Raji (cell line): ENCODE measurements around the gene STIM2.

Experiments
- POLR2A ChIP-seq: IDR thresholded peaks from 2 replicates; pipeline ENCODE4 v1.6.1; 2011; ENCODE audit warnings: low read depth, low read length, control low read depth; ENCODE audit not compliant: insufficient read depth

STIM2 gene

DNA sequence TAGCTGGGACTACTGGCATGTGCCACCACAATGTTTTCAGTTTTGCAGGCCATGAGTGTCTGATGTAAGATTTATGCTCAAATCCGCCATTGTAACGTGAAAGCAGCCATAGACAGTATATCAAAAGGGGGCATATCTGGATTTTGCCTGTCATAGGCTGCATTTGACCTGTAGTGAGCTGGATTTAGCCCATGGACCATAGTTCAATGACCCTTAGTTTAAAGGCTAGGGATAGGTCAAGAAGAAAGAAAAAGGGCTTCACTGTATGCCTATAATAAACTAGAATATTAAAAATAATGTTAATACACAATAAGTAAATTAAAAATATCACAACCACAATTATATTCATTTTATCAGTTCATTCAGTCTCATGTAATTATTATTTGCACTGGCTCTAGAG is 181.8 kb downstream of the STIM2 start:
- TF ChIP-seq POLR2A: no peak

DNA sequence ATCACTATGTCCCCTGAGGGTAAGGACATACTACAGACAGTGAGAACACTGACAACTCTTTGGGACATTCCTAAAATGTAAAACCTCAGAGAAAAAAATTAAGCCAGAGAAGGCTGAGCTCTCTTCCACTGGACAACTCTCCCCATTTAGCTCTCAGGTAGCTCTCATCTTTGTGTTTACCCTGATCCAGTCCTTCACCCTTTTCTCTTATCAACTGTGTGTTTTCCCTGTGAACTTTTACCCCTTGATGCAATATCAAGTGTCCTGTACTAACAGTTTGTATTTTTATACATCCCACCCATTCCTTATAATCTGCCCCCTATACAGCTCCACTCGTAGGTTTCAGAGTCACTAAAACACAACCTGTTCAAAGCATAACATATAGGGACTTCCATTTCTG is 182.6 kb downstream of the STIM2 start:
- no peak for TF ChIP-seq POLR2A

DNA sequence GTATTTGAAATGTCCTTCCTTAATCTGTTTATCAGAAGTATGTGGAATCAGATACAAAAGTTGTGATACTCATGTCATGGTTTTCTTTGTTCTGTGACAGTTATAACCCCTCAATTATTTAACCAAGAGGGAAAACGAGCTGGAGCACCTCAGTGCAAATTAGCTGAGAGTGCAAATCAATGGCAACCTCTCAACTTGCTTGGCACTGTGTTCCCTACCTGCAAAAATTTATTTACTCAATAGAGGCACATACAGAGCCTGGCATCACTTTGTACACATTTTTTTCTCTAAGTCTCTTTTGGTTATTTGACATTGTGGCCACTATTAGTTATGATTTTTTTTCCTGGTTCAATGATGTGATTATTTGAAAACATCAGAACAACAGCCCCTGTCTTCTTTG is 186.2 kb downstream of the STIM2 start:
- no peak for TF ChIP-seq POLR2A

- TF ChIP-seq POLR2A: no peak
These were observed 188.0 kb downstream of the STIM2 start for GRCh38 chr4:27048429-27049238.

DNA sequence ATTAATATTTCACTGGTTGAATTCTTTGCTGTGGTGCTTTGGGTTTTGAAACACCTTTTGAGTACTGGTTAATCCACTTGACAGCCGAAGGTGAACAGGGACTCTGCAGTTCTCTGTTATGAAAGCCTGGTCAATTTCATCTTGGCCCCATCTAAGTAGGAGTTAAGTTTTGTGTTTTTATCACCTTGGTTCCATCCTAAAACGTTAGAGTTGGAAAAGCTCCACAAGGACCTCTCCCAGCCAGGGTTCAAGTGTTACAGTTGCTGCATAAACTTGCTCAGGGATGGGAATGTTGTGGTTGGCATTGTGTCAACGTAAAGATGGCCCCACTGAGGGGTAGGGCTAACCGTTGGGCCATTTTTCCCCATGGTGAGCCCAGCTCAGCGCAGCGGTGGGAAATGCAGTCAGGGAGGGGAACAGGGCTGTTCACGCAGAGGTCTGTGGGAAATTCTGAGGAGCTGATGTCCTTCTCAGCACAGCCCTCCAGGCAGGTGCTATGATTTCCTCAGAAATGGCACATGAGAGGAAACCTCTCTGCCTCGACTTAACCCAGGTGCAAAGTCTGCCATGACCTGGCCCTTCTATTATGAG is 188.7 kb downstream of the STIM2 start:
- no peak for TF ChIP-seq POLR2A

- TF ChIP-seq POLR2A: no peak
These were observed 190.1 kb downstream of the STIM2 start for GRCh38 chr4:27050731-27051130.

- no peak for TF ChIP-seq POLR2A
These were observed 194.7 kb downstream of the STIM2 start for GRCh38 chr4:27055221-27055760.

GRCh38 chr4:27056281-27056680 is 195.6 kb downstream of the STIM2 start:
- no peak for TF ChIP-seq POLR2A

DNA sequence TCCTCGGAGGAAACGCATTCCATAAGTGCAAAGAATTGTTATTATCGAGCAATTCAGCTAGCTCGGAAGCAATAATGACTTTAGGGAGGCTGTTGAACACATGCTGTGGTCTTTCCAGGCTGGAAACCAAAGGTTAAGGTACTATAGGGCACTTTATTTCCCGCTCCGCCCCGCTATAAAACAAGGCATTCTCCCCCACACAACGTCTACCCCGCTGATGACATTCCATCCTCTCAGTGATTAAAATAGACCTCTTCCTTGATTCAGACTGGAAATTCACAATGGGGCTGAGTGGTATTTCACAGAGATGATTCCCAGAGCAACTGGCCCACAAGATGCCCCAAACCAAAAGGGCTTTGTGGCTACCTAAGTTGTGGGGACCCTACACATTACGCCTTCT is 196.4 kb downstream of the STIM2 start:
- no peak for TF ChIP-seq POLR2A

DNA sequence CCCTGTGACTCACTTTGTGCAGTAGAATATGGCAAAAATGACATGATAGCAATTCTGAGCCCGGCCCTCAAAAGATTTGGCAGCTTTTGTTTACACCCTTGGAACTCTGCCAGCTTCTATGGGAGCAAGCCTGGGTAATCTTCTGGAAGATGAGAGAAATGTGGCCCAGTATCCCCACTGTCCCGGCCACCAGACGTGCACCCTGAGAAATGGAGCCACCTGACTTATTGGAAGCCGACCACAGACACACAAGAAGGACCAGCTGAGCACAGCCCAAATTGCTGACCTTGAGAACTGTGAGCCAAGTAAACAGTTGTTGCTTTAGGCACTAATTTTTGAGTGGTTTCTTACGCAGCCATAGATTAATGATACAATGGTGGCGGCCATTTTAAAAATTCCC is 197.0 kb downstream of the STIM2 start:
- no peak for TF ChIP-seq POLR2A

DNA sequence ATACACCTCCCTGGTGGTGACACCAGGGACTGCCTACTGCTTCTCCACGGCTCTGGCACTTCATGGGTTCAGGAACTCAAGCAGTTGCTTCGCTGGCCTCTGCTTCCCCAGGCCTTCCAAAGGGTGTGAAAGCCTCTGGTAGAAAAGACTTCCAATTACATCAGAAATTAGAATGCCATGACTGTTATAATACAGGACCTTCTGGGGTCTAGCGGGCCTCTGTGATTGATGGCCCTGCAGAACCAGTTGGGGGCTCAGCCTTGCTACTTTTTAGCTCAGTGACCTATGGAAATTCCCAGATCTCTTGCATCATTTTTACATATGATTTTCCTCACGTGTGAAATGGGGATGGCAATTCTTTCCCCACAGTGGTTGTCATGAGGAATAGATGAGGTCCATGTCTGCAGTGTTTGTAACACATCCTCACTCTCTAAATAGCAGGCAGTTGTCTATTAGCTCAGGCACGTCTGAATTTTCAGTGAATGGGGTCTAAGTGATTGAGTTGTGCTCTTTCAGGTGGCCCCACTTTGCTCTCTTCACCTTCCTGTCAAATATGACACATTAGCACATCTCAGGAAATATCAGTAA is 198.3 kb downstream of the STIM2 start:
- TF ChIP-seq POLR2A: no peak

DNA sequence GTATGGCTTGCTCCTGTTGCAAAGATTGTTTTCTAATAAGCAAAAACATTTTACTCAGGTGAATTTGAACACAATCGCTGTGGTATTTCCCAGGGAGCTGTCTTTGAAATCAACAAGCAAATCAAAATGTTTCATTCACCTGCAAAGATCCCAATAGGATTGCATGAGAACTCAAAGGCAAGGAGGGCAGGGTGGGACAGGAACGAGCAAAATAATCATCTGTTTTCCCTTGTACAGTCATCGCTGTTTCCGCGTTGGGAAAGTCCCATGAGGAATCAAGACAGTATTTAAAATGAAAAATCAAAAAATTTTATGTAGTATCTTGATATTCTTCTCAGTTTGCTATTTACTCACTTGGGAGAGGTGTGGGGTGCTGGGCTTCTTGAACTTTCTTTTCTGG is 198.8 kb downstream of the STIM2 start:
- TF ChIP-seq POLR2A: no peak

DNA sequence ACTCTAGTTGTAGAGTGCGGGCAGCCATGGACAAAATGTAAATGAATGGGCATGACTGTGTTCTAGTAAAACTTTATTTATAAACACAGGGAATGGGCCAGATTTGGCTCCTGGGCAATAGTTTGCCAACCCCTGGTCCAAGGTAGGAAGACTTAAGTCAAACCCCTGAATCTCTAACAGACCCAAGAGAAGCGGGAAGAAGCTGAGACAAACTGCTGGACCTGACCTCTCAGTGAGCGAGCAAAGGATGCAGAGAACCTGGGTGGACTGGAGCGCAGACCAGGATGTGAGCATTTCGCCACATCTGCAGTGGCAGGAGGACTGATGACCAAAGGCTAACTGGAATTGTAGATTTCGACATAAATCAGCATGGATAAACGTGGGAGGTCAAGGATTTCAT is 201.6 kb downstream of the STIM2 start:
- TF ChIP-seq POLR2A: no peak

GRCh38 chr4:27066591-27066990 is 205.9 kb downstream of the STIM2 start:
- no peak for TF ChIP-seq POLR2A

GRCh38 chr4:27068151-27068867 is 207.7 kb downstream of the STIM2 start:
- TF ChIP-seq POLR2A: no peak
